ENCODE data around the gene GAD2.

GRCh38 chr10:26232174-26232573, 15.6 kb downstream of the GAD2 start:
- TF ChIP-seq CTCF (IDR thresholded peaks at IDR 0.05; ENCODE audit: low read depth, low read length, poor library complexity, severe bottlenecking) = no peak
- TF ChIP-seq EZH2phosphoT487 (IDR thresholded peaks at IDR 0.05; ENCODE audit: borderline replicate concordance, low read length) = no peak

All from DOHH2 (cell line).